Chondrocyte (in vitro differentiated cells): ENCODE data around the gene NAPA. TPM values are rescaled to one million over a fixed set of nuclear protein-coding genes. Genes with fewer than 3 reads are reported as not detected.

Experiments used
- DNase-seq: peaks from one replicate; pipeline ENCODE4 v3.0.0; 2021; ENCODE audit warnings: mixed read lengths, low spot score
- H3K27ac Mint-ChIP-seq: one replicate; pipeline ENCODE4 v1.8.0; 2021; ENCODE audit warnings: mild to moderate bottlenecking, moderate library complexity, mixed read lengths; ENCODE audit not compliant: unreplicated experiment
- H3K27me3 Mint-ChIP-seq: 2 replicates; pipeline ENCODE4 v1.8.0; 2021; ENCODE audit warnings: low read depth, mixed read lengths
- H3K36me3 Mint-ChIP-seq: 2 replicates; pipeline ENCODE4 v1.8.0; 2021; ENCODE audit warnings: low read depth, mixed read lengths
- H3K4me1 Mint-ChIP-seq: 2 replicates; pipeline ENCODE4 v1.8.0; 2021; ENCODE audit warnings: low read depth, mild to moderate bottlenecking, mixed read lengths
- H3K4me3 Mint-ChIP-seq: one replicate; pipeline ENCODE4 v1.8.0; 2021; ENCODE audit warnings: mild to moderate bottlenecking, moderate library complexity, mixed read lengths; ENCODE audit not compliant: unreplicated experiment
- H3K9me3 Mint-ChIP-seq: 2 replicates; pipeline ENCODE4 v1.8.0; 2021; ENCODE audit warnings: low read depth, mixed read lengths
- CTCF ChIP-seq: fragments of 200-600 bp; sonication (generic); IDR thresholded peaks from 2 replicates; pipeline ENCODE4 v1.5.0; 2021; ENCODE audit warnings: antibody characterized with exemption, mild to moderate bottlenecking, moderate library complexity
- total RNA-seq: library from RNA; stranded (reverse); gene quantifications from 3 replicates; pipeline ENCODE4 v1.2.1, GENCODE V29; 2021

Gene NAPA
- total RNA-seq, 1 donor from 2014 or later, result 88.8 TPM

- no peak overlapping the region for H3K4me3 Mint-ChIP-seq
- H3K9me3 Mint-ChIP-seq, result peaks cover 6% of the 10 kb centered on the region
- peaks cover 6% of the 10 kb centered on the region for H3K36me3 Mint-ChIP-seq
- DNase-seq, result no peak
- H3K27ac Mint-ChIP-seq, result no peak overlapping the region
- H3K27me3 Mint-ChIP-seq, result peaks cover 60% of the 10 kb centered on the region
- TF ChIP-seq CTCF, result no peak
- H3K4me1 Mint-ChIP-seq, result peaks cover 14% of the 10 kb centered on the region
These were observed 64.4 kb downstream of the NAPA start for GRCh38 chr19:47450478-47450877.

- peaks cover 63% of the 10 kb centered on the region for H3K27me3 Mint-ChIP-seq
These were observed 66.5 kb downstream of the NAPA start for GRCh38 chr19:47448360-47448727.

GRCh38 chr19:47447470-47448359 lies 67.1 kb downstream of the NAPA start:
- Mint-ChIP-seq H3K9me3 (no peaks in the 10 kb centered on the region), H3K4me3 (peak overlapping the region; percentile 51), H3K36me3 (peaks cover 6% of the 10 kb centered on the region), H3K27ac (no peak overlapping the region), H3K4me1 (peaks cover 16% of the 10 kb centered on the region), H3K27me3 (peaks cover 70% of the 10 kb centered on the region)
- no peak for DNase-seq
- no peak for TF ChIP-seq CTCF

More at GRCh38 chr19:47448360-47448727, 66.5 kb downstream of the NAPA start:
- no peak for TF ChIP-seq CTCF
- Mint-ChIP-seq H3K4me1 (peaks cover 16% of the 10 kb centered on the region), H3K27ac (no peak overlapping the region), H3K4me3 (no peak overlapping the region), H3K9me3 (no peaks in the 10 kb centered on the region), H3K36me3 (peaks cover 6% of the 10 kb centered on the region)
- DNase-seq, result no peak

GRCh38 chr19:47446534-47447469 lies 68.1 kb downstream of the NAPA start:
- TF ChIP-seq CTCF, result no peak
- peaks cover 16% of the 10 kb centered on the region for H3K4me1 Mint-ChIP-seq
- H3K9me3 Mint-ChIP-seq, result no peaks in the 10 kb centered on the region
- H3K36me3 Mint-ChIP-seq, result peaks cover 6% of the 10 kb centered on the region
- no peak for DNase-seq
- peaks cover 73% of the 10 kb centered on the region for H3K27me3 Mint-ChIP-seq
- peak overlapping the region; percentile 51 for H3K4me3 Mint-ChIP-seq
- H3K27ac Mint-ChIP-seq, result no peak overlapping the region

GRCh38 chr19:47445937-47446402 lies 68.9 kb downstream of the NAPA start:
- DNase-seq, result no peak
- Mint-ChIP-seq H3K4me3 (peak overlapping the region; percentile 31), H3K36me3 (peaks cover 6% of the 10 kb centered on the region), H3K27me3 (peaks cover 74% of the 10 kb centered on the region), H3K27ac (no peak overlapping the region), H3K4me1 (peaks cover 16% of the 10 kb centered on the region), H3K9me3 (no peaks in the 10 kb centered on the region)
- no peak for TF ChIP-seq CTCF
